TTC549 (cell line): ENCODE measurements around the gene NUMBL.

Source experiments
- FAIRE-seq: peaks from 2 replicates; lab custom pipeline; 2012; peaks lifted over from hg19 to GRCh38; lab: Jason Lieb, UNC

The NUMBL gene

DNA sequence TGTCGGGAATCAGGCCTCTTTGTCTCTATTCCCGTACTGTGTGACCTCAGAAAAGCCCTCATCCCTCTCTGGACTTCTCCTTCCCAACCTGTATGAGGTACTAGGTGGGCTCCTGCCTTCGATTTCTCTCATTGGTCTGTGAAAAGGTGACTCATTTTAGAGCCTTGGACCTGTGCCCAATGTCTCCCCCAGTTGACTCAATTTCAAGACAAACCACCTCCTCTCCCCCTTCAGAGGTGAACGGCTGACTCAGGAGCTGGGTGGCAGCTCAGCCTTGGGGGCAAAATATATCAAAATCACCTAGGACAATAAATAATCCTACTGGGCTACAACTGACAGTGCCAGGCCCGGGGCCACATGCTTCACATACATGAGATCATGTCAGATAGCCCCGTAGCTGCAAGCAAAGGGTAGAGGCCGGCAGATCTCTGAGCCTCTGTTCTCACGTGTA is 25.6 kb upstream of the NUMBL start:
- no peak for FAIRE-seq

DNA sequence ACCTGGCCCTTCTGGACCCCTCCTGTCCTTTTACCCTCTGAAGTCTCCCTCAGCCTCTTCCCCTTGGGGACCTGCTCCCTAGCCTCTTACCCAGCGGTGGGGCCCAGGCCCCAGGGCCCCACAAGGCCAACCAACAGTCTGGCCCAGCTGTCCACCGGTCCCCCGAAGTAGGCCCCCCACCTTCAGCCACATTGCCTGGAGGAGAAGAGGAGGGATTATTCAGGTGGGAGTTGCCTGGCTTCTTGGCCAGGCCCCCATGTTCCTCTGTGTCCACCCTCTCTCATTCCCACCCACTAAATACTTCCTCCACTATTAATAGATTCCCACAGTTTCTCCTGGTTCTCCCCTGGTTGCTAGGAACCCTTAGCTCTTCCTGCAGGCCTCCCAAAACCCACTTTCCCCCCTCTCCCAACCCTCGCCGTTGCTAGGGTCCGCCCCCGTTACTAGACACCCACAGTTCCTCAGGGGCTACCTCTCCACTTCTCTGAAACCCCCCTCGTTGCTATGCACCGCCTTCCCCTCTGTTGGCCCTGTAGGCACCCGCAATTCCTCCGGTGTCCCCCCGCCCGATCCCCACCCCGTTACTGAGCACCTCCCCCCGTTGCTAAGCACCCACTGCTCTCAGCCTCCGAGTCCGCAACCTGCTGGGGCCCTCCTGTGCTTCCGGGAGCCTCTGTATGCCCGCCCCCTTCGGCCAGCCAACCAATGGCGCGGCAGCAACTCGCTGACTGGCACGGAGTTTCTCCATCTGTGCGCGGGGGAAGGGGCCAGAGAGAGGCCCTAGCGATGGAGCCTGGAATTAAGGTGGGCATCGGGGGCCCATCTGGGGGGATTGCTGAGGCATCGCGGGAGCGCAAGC is 24.2 kb upstream of the NUMBL start:
- FAIRE-seq = no peak

DNA sequence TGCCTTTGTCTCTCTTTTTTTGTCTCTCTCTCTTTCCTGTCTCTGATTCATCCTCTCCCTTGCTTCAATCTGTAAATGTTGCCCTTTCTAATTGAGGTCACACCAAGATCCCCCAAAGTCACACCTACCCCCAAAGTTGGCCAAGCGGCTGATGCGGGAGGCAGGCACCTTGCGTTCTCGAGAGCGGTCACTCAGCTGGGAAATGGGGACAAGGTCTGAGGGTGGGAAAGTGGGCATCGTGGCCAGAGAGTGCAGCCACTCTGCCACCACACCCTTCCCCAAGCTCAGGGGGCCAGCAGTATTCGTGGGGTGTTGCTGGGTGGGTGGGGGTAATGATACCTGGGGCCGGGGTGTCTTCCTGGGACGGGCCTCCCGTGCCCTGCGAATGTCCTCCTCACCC is 23.5 kb upstream of the NUMBL start:
- no peak for FAIRE-seq

DNA sequence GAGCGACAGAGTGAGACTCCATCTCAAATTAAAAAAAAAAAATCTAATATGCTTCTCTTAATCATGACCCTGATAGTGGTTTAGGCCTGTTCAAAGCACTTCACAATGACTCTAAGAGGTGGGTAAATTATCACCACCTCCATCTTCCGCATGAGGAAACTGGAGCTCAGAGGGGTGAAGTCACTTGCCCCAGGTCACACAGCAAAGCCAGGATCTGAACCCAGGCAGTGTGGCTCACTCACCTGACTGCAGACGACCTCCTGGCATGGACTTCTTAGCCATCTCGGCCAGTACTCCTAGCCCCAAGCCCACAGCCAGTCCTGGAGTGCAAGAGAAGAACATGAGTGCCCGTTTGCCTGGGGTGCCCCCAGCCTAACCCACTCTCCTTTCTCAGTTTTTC is 19.4 kb upstream of the NUMBL start:
- FAIRE-seq = no peak

DNA sequence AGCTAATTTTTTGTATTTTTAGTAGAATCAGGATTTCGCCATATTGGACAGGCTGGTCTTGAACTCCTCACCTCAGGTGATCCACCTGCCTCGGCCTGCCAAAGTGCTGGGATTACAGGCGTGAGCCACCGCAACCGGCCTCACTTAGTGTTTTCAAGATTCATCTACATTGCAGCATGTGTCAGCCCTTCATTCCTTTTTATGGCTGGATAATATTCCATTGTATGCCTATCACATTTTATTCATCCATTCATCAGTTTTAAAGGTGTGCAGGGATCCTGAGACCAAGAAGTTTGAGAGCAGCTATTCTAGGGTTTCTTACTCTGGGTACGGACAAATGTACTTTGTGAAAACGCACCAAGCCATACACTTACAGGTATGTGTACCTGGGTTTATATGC is 17.2 kb upstream of the NUMBL start:
- FAIRE-seq = no peak

DNA sequence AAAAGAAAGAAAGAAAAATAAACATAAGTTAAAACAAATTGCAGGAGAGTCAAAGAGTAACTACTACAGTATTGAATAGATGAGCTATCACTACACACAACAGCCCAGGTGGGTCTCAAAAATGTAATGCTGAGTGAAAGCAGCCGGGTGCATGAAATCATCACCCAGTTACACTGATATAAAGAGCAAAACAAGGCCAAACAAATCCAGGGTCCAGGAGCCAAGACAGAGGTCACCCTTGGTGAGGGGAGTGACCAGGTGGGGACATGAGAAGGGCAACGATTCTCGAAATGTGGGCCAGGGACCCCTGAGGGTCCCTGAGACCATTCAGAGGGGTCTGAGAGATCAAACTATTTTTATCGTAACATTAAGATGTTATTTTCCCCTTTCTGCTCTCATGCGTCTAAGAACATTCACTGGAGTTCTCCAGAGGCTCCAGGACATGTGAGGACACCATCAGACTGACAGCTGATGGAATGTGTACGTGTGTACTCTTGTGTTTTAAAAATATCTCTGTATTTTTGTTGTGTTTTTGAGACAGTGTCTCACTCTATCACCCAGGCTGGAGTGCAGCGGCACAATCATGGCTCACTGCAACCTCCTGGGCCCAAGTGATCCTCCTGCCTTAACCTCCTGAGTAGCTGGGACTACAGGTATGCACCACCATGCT is 15.6 kb upstream of the NUMBL start:
- no peak for FAIRE-seq

DNA sequence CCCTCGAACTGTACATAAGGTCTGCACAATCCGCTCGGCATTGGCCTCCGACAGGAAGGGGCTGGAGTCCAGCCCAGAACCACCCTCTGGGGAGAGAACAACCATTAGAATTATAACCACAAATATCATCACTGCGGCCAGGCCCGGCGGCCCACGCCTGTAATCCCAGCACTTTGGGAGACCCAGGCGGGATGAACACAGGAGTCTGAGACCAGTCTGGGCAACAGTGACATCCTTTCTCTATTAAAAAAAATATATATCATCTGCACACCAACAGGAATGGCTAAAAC is 14.9 kb upstream of the NUMBL start:
- FAIRE-seq = no peak

DNA sequence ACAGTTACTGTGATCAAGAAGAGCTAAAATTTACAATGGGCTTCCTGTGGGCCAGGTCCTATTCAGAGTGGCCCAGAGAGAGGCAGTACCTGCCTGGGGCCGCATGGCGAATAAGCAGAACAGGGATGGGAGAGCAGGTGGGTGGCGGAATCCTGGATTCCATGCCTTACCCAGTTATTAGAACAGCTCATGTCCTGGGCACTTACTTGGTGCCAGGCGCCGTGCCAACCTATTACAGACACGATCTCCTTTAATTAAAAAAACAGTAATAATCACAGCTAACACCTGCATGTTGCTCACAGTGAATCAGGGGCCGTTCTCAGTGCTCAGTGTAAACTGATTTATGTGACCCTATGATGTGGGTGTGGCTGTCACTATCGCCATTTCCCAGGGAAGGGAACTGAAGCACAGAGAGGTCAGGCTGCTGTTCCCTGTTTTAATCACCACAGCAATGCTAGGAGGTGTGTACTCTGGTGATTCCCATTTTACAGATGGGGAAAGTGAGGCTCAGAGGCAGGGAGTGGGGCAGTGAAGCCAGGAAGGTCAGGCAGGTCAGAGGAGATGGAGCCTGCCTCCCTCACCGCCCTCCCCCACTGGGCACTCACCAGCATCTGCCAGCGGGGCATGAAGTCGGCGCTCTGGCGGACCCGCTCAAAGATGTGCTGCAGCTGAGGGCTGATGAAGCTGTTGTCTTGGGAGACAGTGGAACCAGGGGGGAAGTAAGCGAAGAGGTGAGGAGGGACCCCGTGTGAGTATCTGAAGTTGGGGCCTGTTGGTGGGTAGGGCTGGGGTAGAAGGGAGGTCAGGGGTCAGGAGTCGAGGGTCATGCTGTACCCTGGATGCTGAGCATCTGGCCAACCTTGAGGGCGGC is 14.3 kb upstream of the NUMBL start:
- no peak for FAIRE-seq

DNA sequence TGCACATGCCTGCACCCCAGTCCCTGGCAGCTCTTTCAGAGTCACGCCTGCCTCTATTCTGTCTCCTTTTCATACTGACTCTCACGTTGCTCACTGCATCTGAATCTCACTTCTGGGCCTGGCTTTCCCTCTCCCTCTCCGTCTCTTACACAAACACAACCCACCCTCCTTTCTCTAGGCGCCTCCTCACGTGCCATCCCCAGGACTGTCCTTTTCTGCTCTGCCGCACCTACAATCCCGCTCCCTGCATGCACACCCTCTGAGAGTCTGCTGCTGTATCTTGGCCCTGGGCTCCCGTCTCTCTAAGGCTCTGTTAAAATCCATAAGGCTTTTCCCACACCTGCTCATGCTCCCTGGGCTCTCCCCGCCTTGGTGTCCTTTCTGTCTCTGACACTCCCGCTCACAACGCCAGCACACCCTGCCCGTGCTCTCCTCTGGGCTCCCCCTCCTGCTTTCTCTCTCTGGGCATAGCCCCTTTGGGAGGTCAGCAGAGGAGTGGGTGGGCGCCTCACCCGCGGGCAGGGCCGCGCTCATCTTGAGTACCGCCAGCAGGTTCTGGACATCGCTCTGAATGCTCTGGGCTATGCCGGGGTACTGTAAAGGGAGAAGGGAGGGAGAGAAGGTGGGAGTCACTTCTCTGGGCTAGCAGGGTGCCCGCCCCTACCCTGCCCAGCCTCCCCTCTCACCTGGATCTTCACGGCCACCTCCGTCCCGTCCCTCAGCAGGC is 12.7 kb upstream of the NUMBL start:
- no peak for FAIRE-seq

DNA sequence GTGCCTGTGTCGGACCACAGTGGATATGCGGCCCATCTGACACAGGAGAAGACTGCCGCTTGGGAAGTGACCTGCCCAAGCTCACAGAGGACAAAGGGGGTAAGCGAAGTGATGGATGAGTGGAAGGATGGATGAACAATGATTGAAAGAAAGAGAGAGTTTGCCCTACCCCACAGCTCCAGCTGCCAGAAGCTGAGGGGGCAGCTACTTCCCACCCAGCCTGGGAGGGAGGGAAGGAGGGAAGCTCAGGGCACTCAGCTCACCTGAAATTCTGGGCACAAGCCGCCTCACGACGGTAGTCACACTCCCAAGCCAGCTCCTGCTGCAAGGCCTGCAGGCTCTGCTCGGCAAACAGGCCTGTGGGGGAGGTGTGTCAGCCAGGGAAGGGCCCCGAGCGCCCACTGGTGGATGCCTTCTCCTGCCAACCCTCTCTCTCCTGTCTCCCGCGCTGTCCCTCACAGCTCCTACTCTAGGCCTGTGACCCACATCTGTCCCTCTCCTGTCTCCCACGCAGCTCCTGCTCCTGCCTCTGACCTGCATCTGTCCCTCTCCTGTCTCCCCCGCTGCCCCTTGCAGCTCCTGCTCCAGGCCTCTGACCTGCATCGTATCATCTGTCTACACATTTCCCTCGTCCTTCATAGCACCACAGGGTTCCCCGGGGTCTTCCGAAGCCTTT is 12.0 kb upstream of the NUMBL start:
- FAIRE-seq = no peak

DNA sequence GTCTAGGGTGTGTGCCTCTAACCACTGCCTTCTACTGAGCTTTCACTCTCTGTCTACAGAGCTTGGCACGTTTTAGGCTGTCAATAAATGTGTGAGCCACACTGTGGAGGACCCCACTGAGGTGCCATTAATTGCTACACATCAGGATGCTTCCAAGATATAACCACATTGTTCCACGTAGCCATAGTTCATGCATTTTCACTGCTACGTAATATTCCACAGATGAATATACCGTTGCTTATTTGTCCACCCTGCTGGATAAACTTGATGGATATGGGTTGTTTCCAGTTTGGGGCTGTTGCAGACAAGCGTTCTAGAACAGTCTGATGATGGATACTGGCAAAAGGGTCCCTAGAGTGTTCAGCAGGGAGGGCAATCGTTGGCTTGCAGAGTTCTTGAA is 11.3 kb upstream of the NUMBL start:
- no peak for FAIRE-seq

DNA sequence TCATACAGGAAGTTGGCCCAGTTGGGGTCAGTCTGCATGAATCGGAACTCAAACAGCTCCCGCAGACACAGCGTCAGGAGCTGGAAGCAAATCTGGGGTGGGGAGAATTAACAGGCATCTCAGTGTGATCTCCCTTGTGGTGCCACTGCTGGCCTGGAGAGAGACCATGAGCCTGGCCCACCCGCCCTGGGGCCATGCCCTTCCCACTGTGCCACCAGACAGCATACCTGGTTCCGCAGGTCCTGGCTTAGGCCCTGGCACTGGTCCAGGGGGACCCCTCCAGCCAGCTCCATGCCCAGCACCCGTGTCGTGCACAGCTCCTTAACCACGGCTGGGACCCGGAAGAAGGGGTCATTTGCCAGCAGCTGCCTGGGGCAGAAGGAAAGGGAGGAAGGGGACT is 9.6 kb upstream of the NUMBL start:
- no peak for FAIRE-seq

DNA sequence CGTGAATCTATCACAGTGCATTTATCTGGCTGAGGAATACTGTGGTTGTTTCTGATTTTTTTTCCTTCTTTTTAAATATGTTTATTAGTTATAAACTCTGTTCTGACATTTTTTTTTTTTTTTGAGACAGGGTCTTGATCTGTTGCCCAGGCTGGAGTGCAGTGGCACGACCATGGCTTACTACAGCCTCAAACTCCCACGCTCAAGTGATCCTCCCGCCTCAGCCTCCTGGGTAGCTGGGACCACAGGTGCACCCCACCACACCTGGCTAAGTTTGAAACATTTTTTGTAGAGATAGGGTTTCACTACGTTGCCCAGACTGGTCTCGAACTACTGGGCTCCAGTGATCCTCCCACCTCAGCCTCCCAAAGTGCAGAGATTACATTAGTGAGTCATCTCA is 6.6 kb upstream of the NUMBL start:
- FAIRE-seq = no peak

DNA sequence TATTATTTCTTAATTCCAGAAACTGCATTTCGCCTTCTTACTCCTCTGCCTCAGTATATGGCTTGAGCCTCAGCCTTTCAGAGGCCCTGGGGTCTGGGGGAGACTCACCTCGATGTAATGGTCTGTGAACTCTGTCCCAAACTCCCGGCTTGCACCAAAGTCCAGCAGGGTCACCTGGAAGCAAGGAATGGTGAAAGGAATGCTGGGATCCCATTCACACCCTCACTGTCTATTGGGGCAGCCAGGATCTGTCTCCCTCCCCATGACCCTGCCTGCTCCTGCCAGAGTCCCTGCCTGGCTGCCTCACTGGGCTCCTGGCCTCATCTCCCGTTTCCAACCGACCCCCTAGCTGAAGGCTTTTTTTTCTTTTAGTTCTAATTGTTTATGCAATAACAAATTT is 5.4 kb upstream of the NUMBL start:
- no peak for FAIRE-seq

DNA sequence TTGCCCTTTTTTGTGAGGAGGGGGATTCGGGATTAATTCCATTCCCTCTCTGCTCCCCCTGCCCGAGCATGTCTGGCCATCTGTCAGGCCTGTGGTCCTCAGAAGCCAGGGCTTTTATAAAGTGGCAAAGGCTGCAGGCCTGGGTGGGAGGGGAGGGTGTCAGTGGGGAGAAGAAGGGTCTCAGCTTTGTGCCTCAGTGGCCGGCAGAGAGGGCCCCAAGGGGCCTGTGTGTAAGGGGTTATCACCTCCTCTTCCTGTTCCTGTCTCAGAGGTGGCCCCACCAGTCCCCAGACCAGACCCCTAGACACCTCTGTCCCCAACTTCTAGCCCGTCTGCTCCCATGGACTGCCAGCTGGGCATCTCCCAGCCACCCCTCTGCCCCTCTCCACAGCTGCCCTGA is 3.4 kb upstream of the NUMBL start:
- no peak for FAIRE-seq

DNA sequence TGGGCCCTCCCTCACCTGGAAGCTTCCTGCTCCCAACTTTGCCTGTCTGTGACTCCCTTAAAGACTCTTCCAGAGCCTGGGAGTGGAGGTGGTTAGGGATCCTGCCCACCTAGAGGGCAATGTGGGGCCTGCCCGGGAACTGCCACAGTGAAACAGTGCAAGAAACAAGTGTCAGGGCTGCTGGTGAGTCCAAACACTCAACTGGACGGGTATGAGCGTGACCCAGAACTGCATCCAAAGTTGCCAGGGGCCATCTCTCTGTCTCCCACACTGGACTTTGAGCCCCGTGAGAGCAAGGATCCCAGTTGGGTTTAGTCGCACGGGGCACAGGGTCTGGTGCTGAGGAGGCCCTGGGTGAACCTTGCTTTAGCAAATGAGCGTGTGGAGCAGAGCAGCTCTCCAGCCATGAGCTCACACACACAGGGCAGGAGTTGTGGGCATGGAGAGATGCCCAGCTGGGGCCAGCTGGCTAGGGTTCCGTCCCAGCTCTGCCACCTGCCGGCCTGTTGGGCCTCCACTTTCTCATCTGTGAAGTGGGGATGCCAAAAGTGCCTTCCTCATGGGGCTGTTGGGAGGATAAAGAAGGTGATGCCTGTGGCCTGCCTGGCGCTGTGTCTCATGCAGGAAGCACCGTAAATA is 2.8 kb upstream of the NUMBL start:
- FAIRE-seq = no peak

DNA sequence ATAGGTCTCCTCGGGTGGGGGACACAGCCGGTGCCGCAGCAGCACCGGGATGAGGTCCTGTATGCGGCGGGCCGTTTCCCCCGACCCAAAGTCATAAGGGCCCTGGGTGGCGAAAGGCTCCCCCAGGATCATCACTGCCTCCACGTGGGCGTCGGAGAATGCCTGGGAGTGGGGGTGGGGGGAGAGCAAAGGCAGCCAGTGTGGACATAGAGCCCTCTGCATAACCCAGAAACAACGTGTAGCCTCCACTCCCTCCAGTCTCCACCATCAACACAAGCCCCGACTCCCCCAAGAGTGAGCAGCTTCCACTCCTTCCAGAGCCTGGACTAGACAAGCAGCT is 1.7 kb upstream of the NUMBL start:
- FAIRE-seq = no peak

DNA sequence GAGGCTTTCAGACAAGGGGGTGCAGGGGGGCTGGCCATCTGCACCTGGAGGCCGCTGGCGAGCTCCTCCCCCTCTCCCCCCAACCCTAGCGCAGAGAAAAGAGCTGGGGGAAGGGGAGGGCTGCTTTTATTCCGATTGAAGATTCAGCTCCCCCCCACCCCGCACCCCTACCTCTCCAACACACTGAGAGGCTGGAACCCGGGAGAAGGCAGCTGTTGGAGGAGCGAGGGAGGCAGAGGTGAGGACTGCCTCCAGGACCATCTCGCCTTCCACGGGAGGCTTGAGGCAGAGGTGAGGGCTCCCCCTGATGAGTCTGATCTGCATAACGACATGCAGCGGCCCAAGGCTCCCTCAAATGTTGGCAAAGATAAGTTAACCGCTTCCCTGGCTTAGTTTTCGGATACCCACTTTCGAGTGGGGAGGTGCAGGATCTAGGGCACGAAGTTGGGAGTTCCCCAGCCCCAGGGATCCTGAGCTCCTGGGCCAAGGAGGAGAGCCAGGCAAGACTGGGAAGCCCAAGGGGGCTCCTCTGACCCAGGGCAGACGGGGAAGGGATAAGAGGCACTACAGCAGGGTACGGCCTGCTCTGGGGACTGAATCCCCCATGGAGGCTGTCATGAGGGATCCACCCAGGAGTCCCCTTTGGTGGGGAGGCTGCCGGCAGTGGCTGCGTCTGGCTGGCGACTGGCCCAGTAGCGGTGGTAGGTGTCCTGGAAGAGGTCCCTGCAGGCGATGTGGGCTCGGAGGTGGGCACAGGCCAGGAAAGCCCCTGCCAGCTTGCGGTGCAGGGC is 1.2 kb upstream of the NUMBL start:
- FAIRE-seq = no peak

DNA sequence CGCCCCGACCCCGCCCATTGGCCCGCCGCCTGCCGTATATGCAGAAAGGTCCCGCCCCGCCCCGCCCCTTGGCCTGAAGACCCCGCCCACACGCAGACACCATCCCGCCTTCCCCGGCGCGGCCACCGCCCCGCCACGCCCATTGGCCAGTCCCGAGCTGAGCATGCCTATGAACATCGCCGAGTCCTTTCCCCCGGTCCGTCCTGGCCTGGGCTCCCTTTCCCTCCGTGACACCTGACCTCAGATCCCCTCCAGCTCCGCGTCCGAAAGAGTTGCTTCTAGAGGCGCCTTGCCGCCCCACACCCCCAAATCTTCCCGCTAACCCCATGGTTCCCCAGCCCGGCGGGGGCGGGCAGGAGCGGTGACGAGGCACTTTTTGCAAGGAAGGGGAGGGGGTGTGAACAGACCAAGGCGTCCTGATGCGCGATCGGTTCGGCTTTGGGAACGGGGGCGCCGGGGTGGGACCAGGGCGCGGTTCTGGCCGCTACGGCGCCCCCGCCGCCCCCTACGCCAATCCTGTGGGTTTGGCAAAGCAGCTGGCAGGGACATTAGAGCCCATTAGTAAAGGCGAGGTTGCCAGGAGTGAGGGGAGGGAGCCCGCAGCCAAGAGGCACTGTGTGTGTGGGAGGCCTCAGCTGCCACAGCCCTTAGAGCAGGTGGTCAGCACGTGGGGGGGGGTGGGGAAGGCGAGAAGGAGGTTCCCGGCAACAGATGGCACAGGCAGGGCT is 406 bp upstream of the NUMBL start:
- no peak for FAIRE-seq
